K562 (cell line): Measurements from ENCODE around the gene MAP1S. TPM values are rescaled to one million over a fixed set of nuclear protein-coding genes. Genes with fewer than 3 reads are reported as not detected.

Experiments used
- CREM ChIP-seq: IDR thresholded peaks from 2 replicates; pipeline ENCODE4 v1.6.1; 2014; ENCODE audit warnings: antibody characterized with exemption, low read depth
- MAZ ChIP-seq, 2 experiments: fragments of 450-650 bp in 1 of 2; sonication (generic) in 1 of 2; formaldehyde crosslinking; IDR thresholded peaks in 1 of 2; conservative IDR thresholded peaks in 1 of 2; 2 replicates each; pipeline versions ENCODE4 v1.4.0 to v1.5.0; 2020; ENCODE audit warnings: mild to moderate bottlenecking in 1 of 2, missing genetic modification reagents in 1 of 2
- MYNN ChIP-seq, 2 experiments: sonication (generic); formaldehyde crosslinking in 1 of 2; IDR thresholded peaks; 2 replicates each; pipeline versions ENCODE4 v1.5.0 to v1.6.1; 2016 to 2020; ENCODE audit warnings: antibody characterized with exemption in 1 of 2, missing genetic modification reagents in 1 of 2
- POLR2G ChIP-seq: fragments of 200-400 bp; formaldehyde crosslinking; IDR thresholded peaks from 2 replicates; pipeline ENCODE4 v1.6.1; 2017; ENCODE audit warnings: low read depth, mild to moderate bottlenecking, antibody characterized with exemption, low read length, moderate library complexity
- RBFOX2 ChIP-seq: fragments of 200-400 bp; formaldehyde crosslinking; IDR thresholded peaks from 2 replicates; pipeline ENCODE4 v1.6.1; 2017; ENCODE audit warnings: low read depth, mild to moderate bottlenecking, low read length, moderate library complexity
- RCOR1 ChIP-seq, 2 experiments: IDR thresholded peaks; 2 replicates each; pipeline ENCODE4 v1.6.1; 2012; ENCODE audit warnings: low read depth in 2 of 2, low read length in 2 of 2, borderline replicate concordance in 1 of 2, improper control_type of control experiment in 1 of 2
- SP1 ChIP-seq: sonication (generic); formaldehyde crosslinking; IDR thresholded peaks from 2 replicates; pipeline ENCODE4 v1.8.1; 2022; ENCODE audit warnings: mild to moderate bottlenecking, missing genetic modification reagents
- ZBTB7A ChIP-seq: IDR thresholded peaks from 2 replicates; pipeline ENCODE4 v1.6.1; 2011; ENCODE audit warnings: low read depth, mild to moderate bottlenecking, low read length, moderate library complexity, borderline replicate concordance; ENCODE audit not compliant: control insufficient read depth
- ZNF384 ChIP-seq: IDR thresholded peaks from 2 replicates; pipeline ENCODE4 v1.6.1; 2012; ENCODE audit warnings: low read depth, low read length, improper control_type of control experiment
- ZNF717 ChIP-seq: fragments of 250-450 bp; sonication (Bioruptor Pico); IDR thresholded peaks from 2 replicates; pipeline ENCODE4 v1.5.0; 2021
- polyA plus RNA-seq, 8 experiments: library from polyadenylated mRNA; depleted of rRNA in 4 of 8; stranded (reverse) in 5 of 8; unstranded in 3 of 8; fragments of >200 nt; fragmentation: Nextera tagmentation in 2 of 8; fragmentation: Illumina TruSeq in 1 of 8; extraction: Ambion mirVana in 2 of 8; extraction: Trizol in 1 of 8; gene quantifications; 2 replicates each; pipeline versions ENCODE4 v1.2.1 to v1.2.3, GENCODE V29; 2011 to 2014; ENCODE audit warnings: inconsistent platforms in 1 of 8, missing spikeins in 1 of 8
- total RNA-seq, 7 experiments: library from RNA; depleted of rRNA in 6 of 7; stranded (reverse); fragments of >200 nt in 6 of 7; fragmentation: Illumina TruSeq in 2 of 7; extraction: Trizol in 2 of 7; gene quantifications; 2 replicates each; pipeline versions ENCODE4 v1.2.1 to v1.2.3, GENCODE V29; 2011 to 2021; ENCODE audit warnings: low replicate concordance in 1 of 7
- TF ChIP-seq, protein P1 (sequence below), 2 experiments: fragments of 450-650 bp; conservative IDR thresholded peaks; 2 replicates each; pipeline ENCODE4 v1.6.1; 2017; ENCODE audit warnings: mild to moderate bottlenecking in 2 of 2, moderate library complexity in 2 of 2
- TF ChIP-seq, protein P2 (sequence below): sonication (generic); formaldehyde crosslinking; IDR thresholded peaks from 2 replicates; pipeline ENCODE4 v1.8.1; 2023; ENCODE audit warnings: mild to moderate bottlenecking, missing genetic modification reagents
- TF ChIP-seq, protein P3 (sequence below): fragments of 450-650 bp; formaldehyde crosslinking; IDR thresholded peaks from 2 replicates; pipeline ENCODE4 v1.4.0; 2022; ENCODE audit warnings: missing genetic modification characterization
- TF ChIP-seq, protein P4 (sequence below): fragments of 450-650 bp; IDR thresholded peaks from 2 replicates; pipeline ENCODE4 v1.7.1; 2018; ENCODE audit warnings: mild to moderate bottlenecking, low read depth; ENCODE audit not compliant: partially characterized antibody

The MAP1S gene
- total and polyA plus RNA-seq, 9 of the 15 experiments (the other 6 are each of a cell fraction or from before 2014, with no cell fraction given) = 2.0 to 81.0 (median 9.5) TPM

DNA sequence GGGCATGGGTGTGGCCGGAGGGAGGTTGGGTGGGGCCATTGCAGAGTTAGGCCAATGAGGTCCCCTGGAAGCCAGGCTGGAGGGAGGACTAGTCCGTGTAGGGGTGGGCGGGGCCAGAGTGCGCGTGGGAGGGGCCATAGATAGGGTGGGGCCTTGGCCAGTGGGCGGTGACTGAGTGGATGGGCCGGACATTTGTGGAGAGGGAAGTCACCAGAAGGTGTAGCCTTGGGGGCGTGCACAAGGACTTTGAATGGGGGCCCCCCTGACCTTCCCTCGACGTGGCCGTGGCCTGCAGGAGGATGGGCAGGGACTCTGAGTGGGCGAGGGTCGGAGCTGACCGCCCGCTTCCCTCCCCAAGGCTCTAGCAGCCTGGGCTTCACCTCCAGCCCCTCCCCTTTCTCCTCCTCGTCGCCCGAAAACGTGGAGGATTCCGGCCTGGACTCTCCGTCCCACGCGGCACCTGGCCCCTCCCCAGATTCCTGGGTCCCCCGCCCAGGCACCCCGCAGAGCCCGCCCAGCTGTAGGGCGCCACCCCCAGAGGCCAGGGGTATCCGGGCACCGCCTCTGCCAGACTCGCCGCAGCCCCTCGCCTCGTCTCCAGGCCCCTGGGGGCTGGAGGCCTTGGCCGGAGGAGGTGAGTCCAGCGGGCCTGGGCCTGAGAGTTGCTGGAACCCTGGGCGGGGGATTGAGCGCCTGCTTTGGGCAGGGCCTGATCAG lies 59.1 kb downstream of the MAP1S start (continued):
- TF ChIP-seq ZNF384 (no peak), CREM (peak; percentile 20; the same call in 1 of the 2 replicates), RCOR1 (IDR thresholded peaks at IDR 0.05; ENCODE audit: borderline replicate concordance in 1 of 2, low read depth in 2 of 2, low read length in 2 of 2) (0 out of 4 replicates have a peak, but pooled peaks of 1 of the 2 experiments have one; percentile 8), SP1 (CRISPR knock-in tag) (peak; percentile 75), MYNN (IDR thresholded peaks at IDR 0.05) (peak; percentile 28; the same call in 1 of the 2 replicates), MYNN (CRISPR knock-in tag; IDR thresholded peaks at IDR 0.05) (no peak), ZBTB7A (peak; percentile 30; the same call in 1 of the 2 replicates), MAZ (CRISPR knock-in tag; conservative IDR thresholded peaks at IDR 0.05 in 1 of 2, IDR thresholded peaks at IDR 0.05 in 1 of 2) (peak in 1 of 2 experiments; percentile 31; a peak in 1 of 4 replicates), POLR2G (peak; percentile 84), RBFOX2 (peak; percentile 55; the same call in 1 of the 2 replicates), ZNF717 (CRISPR knock-in tag) (0 out of 2 replicates have a peak, but pooled peaks have one; percentile 41)
- TF ChIP-seq, protein P1, sequence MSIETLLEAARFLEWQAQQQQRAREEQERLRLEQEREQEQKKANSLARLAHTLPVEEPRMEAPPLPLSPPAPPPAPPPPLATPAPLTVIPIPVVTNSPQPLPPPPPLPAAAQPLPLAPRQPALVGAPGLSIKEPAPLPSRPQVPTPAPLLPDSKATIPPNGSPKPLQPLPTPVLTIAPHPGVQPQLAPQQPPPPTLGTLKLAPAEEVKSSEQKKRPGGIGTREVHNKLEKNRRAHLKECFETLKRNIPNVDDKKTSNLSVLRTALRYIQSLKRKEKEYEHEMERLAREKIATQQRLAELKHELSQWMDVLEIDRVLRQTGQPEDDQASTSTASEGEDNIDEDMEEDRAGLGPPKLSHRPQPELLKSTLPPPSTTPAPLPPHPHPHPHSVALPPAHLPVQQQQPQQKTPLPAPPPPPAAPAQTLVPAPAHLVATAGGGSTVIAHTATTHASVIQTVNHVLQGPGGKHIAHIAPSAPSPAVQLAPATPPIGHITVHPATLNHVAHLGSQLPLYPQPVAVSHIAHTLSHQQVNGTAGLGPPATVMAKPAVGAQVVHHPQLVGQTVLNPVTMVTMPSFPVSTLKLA (conservative IDR thresholded peaks at IDR 0.05) = peak in 1 of 2 experiments; percentile 36; a peak in 1 of 4 replicates
- TF ChIP-seq, protein P2, sequence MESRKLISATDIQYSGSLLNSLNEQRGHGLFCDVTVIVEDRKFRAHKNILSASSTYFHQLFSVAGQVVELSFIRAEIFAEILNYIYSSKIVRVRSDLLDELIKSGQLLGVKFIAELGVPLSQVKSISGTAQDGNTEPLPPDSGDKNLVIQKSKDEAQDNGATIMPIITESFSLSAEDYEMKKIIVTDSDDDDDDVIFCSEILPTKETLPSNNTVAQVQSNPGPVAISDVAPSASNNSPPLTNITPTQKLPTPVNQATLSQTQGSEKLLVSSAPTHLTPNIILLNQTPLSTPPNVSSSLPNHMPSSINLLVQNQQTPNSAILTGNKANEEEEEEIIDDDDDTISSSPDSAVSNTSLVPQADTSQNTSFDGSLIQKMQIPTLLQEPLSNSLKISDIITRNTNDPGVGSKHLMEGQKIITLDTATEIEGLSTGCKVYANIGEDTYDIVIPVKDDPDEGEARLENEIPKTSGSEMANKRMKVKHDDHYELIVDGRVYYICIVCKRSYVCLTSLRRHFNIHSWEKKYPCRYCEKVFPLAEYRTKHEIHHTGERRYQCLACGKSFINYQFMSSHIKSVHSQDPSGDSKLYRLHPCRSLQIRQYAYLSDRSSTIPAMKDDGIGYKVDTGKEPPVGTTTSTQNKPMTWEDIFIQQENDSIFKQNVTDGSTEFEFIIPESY (CRISPR knock-in tag) = 0 out of 2 replicates have a peak, but pooled peaks have one; percentile 8
- TF ChIP-seq, protein P3, sequence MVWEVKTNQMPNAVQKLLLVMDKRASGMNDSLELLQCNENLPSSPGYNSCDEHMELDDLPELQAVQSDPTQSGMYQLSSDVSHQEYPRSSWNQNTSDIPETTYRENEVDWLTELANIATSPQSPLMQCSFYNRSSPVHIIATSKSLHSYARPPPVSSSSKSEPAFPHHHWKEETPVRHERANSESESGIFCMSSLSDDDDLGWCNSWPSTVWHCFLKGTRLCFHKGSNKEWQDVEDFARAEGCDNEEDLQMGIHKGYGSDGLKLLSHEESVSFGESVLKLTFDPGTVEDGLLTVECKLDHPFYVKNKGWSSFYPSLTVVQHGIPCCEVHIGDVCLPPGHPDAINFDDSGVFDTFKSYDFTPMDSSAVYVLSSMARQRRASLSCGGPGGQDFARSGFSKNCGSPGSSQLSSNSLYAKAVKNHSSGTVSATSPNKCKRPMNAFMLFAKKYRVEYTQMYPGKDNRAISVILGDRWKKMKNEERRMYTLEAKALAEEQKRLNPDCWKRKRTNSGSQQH (CRISPR knock-in tag) = no peak
- TF ChIP-seq, protein P4, sequence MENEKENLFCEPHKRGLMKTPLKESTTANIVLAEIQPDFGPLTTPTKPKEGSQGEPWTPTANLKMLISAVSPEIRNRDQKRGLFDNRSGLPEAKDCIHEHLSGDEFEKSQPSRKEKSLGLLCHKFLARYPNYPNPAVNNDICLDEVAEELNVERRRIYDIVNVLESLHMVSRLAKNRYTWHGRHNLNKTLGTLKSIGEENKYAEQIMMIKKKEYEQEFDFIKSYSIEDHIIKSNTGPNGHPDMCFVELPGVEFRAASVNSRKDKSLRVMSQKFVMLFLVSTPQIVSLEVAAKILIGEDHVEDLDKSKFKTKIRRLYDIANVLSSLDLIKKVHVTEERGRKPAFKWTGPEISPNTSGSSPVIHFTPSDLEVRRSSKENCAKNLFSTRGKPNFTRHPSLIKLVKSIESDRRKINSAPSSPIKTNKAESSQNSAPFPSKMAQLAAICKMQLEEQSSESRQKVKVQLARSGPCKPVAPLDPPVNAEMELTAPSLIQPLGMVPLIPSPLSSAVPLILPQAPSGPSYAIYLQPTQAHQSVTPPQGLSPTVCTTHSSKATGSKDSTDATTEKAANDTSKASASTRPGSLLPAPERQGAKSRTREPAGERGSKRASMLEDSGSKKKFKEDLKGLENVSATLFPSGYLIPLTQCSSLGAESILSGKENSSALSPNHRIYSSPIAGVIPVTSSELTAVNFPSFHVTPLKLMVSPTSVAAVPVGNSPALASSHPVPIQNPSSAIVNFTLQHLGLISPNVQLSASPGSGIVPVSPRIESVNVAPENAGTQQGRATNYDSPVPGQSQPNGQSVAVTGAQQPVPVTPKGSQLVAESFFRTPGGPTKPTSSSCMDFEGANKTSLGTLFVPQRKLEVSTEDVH = no peak
